ENCODE data around the gene ZBTB26. TPM values are rescaled to one million over a fixed set of nuclear protein-coding genes. Genes with fewer than 3 reads are reported as not detected.

ZBTB26 gene
- total RNA-seq, 4 donors from 2014 or later: 3.2 to 18.2 (median 6.1) TPM

DNA sequence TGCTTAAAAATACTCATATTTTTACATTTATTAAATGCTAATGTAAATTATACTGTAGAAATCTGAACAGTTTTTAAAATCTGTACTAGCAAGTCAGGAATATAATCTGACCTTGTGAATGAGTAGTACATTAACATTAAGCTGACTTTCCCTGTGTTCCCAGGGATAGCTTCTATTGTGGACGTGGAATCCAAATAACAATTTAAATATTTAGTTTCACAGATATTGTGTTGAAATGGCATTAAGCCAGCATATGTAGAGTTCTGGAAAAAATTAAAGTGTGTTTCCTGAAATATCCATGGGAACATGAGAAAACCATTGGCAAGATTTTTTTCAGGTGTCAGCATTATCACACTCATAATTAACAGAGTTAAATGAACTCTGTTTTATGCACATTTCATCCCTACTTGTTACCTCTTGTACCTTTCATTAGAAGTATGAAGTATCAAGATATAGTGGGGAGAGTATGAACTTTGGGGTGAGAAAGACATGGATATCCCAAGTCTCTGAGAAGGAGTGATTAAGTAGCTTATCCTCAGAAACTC lies 15.2 kb upstream of the ZBTB26 start:
- TF ChIP-seq POLR2A (IDR thresholded peaks at IDR 0.05): no peak
- TF ChIP-seq, protein P1, sequence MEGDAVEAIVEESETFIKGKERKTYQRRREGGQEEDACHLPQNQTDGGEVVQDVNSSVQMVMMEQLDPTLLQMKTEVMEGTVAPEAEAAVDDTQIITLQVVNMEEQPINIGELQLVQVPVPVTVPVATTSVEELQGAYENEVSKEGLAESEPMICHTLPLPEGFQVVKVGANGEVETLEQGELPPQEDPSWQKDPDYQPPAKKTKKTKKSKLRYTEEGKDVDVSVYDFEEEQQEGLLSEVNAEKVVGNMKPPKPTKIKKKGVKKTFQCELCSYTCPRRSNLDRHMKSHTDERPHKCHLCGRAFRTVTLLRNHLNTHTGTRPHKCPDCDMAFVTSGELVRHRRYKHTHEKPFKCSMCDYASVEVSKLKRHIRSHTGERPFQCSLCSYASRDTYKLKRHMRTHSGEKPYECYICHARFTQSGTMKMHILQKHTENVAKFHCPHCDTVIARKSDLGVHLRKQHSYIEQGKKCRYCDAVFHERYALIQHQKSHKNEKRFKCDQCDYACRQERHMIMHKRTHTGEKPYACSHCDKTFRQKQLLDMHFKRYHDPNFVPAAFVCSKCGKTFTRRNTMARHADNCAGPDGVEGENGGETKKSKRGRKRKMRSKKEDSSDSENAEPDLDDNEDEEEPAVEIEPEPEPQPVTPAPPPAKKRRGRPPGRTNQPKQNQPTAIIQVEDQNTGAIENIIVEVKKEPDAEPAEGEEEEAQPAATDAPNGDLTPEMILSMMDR (IDR thresholded peaks at IDR 0.05): no peak
- H3K4me1 ChIP-seq: peaks cover 0 to 50% (median 2%) of the 10 kb centered on the region in 4 donors

DNA sequence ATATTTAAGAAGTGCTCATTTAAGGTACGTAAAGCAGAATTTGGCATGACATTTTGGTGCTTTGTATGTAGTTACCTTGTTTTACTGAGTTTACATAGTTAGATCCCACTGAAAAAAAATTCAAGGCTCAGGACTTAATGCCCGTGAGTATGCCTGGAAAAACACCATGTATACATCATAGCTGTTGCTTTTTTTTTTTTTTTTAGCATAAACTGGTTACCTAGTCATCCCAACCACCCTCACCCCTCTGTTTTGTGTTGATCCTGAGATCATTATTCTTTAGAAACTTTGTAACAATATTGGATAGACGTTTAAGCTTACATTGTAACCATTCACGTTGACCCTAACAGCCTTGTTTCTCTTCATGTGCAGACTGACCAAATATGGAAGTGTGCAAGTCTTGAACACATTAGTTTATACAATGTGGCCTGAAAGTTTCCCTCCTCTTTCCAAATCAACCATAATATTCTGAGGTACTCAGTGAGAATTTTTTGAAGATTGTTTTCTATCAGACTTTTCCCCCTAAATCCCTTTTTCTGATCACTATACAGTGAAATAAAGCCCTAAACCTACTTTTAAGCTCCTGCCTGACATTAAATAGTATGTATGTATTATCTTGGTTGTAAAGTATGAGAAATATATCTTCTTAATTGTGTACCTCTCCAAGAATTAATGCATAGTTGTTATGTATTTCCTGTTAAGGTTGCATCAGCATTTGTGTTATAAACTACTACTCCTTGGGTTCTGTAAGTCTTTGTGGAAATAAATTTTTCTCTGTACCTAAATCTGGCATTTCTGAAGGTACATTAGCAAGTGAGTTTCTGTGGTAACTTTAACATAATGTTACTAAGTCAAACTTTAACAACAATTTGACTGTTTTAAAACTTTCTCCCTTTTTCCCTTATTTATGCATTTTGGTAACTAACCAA lies 13.9 kb upstream of the ZBTB26 start:
- H3K9me3 ChIP-seq: no peaks in the 10 kb centered on the region
- no peak for DNase-seq
- no peaks in the 10 kb centered on the region for H3K27me3 ChIP-seq
- H3K4me1 ChIP-seq: peaks cover 0 to 50% (median 5%) of the 10 kb centered on the region in 4 donors
- no peaks in the 10 kb centered on the region for H3K36me3 ChIP-seq
- no peak overlapping the region for H3K4me3 ChIP-seq
- TF ChIP-seq POLR2A (IDR thresholded peaks at IDR 0.05): no peak
- TF ChIP-seq, protein P1 (IDR thresholded peaks at IDR 0.05): no peak
- H3K27ac ChIP-seq: peak overlapping the region in 1 of 4 donors; percentile 27

More for the DNA sequence above, 15.2 kb upstream of the ZBTB26 start:
- no peaks in the 10 kb centered on the region for H3K36me3 ChIP-seq
- no peak overlapping the region for H3K4me3 ChIP-seq
- no peaks in the 10 kb centered on the region for H3K27me3 ChIP-seq
- no peak overlapping the region for H3K27ac ChIP-seq
- no peaks in the 10 kb centered on the region for H3K9me3 ChIP-seq
- DNase-seq: no peak

DNA sequence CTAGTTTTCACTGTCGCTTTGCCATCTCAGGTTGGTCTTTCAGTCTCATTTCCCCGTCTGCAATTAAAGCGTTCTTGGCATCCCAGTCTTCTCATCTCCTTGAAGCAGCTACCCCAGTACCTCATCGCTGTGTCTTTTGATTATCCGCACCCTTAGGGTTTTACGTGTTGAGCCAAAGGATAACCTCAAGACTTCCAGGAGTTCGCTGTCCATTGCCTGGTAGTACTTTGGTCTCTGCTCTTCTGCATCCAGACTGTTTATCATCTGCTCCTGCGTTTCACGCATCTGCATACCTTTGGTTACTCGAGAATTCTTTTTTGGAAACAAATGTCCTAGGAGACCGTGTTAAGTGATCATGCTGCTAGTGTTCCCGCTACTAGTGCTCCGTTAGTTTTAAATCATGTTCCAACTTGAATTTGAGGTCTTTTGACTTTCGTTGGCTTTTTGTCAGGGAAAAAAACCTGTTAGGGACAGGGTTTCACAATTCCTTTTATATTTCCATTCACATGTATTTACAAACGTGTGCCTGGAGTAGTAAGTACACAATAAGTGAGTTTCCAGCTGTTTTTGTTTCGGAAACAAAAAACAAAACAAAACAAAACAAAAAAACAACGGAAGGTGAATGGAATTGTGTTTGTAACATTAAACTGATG lies 10.4 kb upstream of the ZBTB26 start:
- peaks cover 0 to 15% (median 0%) of the 10 kb centered on the region in 3 donors for H3K36me3 ChIP-seq
- no peaks in the 10 kb centered on the region for H3K9me3 ChIP-seq
- no peak for TF ChIP-seq POLR2A (IDR thresholded peaks at IDR 0.05)
- TF ChIP-seq, protein P1 (IDR thresholded peaks at IDR 0.05): no peak
- peaks cover 0 to 36% (median 7%) of the 10 kb centered on the region in 4 donors for H3K4me1 ChIP-seq
- peak overlapping the region; percentile 83 to 92 (median 84) for H3K27ac ChIP-seq
- H3K4me3 ChIP-seq: peak overlapping the region; percentile 83 to 98 (median 90)
- H3K27me3 ChIP-seq: no peaks in the 10 kb centered on the region
- no peak for DNase-seq

GRCh38 chr9:122940749-122941581 lies 9.7 kb upstream of the ZBTB26 start, which contains the start of gene RABGAP1:
RABGAP1 (plus strand) TSS chr9:122941020; CDS start chr9:122957060, 16,040 bp downstream.
- peak; percentile 99 to 100 (median 99) for DNase-seq
- Histone ChIP-seq H3K4me3 (peak within 1 kb of the TSS; percentile 83 to 98 (median 90)), H3K27ac (peak within 1 kb of the TSS; percentile 83 to 92 (median 84)), H3K27me3 (no peaks in the 10 kb centered on the region), H3K4me1 (peaks cover 0 to 30% (median 7%) of the 10 kb centered on the region in 4 donors), H3K36me3 (peaks cover 0 to 22% (median 0%) of the 10 kb centered on the region in 3 donors), H3K9me3 (no peaks in the 10 kb centered on the region)
- peak; percentile 68 to 74 for TF ChIP-seq POLR2A (IDR thresholded peaks at IDR 0.05)
- TF ChIP-seq, protein P1 (IDR thresholded peaks at IDR 0.05): no peak

GRCh38 chr9:122940454-122940748 lies 9.1 kb upstream of the ZBTB26 start:
- Histone ChIP-seq H3K9me3 (no peaks in the 10 kb centered on the region), H3K27ac (peak overlapping the region; percentile 51 to 92 (median 84)), H3K27me3 (no peaks in the 10 kb centered on the region), H3K4me1 (peaks cover 0 to 24% (median 7%) of the 10 kb centered on the region in 4 donors), H3K36me3 (peaks cover 0 to 22% (median 0%) of the 10 kb centered on the region in 3 donors), H3K4me3 (peak overlapping the region in 3 of 4 donors; percentile 83 to 98 (median 94))
- TF ChIP-seq POLR2A (IDR thresholded peaks at IDR 0.05): no peak
- TF ChIP-seq, protein P1 (IDR thresholded peaks at IDR 0.05): no peak
- no peak for DNase-seq

All from Peyer's patch (tissue), 4 donors.